SK-N-SH (cell line): Measurements from ENCODE around the gene LTC4S. TPM values are rescaled to one million over a fixed set of nuclear protein-coding genes. Genes with fewer than 3 reads are reported as not detected.

Experiments
- CTCF ChIA-PET: fragments of 300-600, 350-600 bp; formaldehyde crosslinking; extraction: SDS; loops from one replicate; lab custom pipeline; 2021; lab: Yijun Ruan, JAX
- POLR2A ChIA-PET: fragments of 350-600 bp; sonication (Branson Sonifier 250); formaldehyde crosslinking; extraction: SDS; loops from one replicate; lab custom pipeline; 2020; ENCODE audit warnings: antibody characterized with exemption, inconsistent platforms; lab: Yijun Ruan, JAX
- DNase-seq: peaks from one replicate; pipeline ENCODE4 v3.0.0; 2012
- H2AFZ ChIP-seq: fragments of 200-600 bp; sonication (generic); 2 replicates; pipeline ENCODE4 v1.8.1; 2016; ENCODE audit warnings: antibody characterized with exemption, mild to moderate bottlenecking, low read depth
- H3F3A ChIP-seq: fragments of 200-600 bp; sonication (generic); replicated peaks from 2 replicates; pipeline ENCODE3; 2016; ENCODE audit warnings: antibody characterized with exemption, mild to moderate bottlenecking; ENCODE audit not compliant: insufficient read depth
- H3K27ac ChIP-seq, 2 experiments: fragments of 200-500 bp in 1 of 2; fragments of 200-600 bp in 1 of 2; sonication (Bioruptor generic) in 1 of 2; sonication (generic), shearing (Covaris generic) in 1 of 2; 2 replicates each; pipeline versions ENCODE4 v1.5.1 to v1.6.1; 2014 to 2016; ENCODE audit warnings: low read depth in 2 of 2, inconsistent platforms in 1 of 2, low read length in 1 of 2, mild to moderate bottlenecking in 1 of 2, mixed read lengths in 1 of 2
- H3K27me3 ChIP-seq: fragments of 200-600 bp; sonication (generic), shearing (Covaris generic); 2 replicates; pipeline ENCODE4 v1.6.1; 2016; ENCODE audit warnings: mixed run types; ENCODE audit not compliant: insufficient read depth
- H3K36me3 ChIP-seq, 2 experiments: fragments of 200-500 bp in 1 of 2; fragments of 200-600 bp in 1 of 2; sonication (Bioruptor generic) in 1 of 2; sonication (generic) in 1 of 2; replicated peaks in 1 of 2; 2 replicates each; pipeline versions ENCODE3 to v1.5.1; 2014 to 2016; ENCODE audit warnings: low read length in 1 of 2, mild to moderate bottlenecking in 1 of 2; ENCODE audit not compliant: insufficient read depth in 2 of 2, control insufficient read depth in 1 of 2
- H3K4me1 ChIP-seq, 2 experiments: fragments of 200-500 bp in 1 of 2; fragments of 200-600 bp in 1 of 2; sonication (Bioruptor generic) in 1 of 2; sonication (generic), shearing (Covaris generic) in 1 of 2; 2 replicates each; pipeline versions ENCODE4 v1.5.1 to v1.6.1; 2014 to 2016; ENCODE audit warnings: low read depth in 1 of 2, low read length in 1 of 2, mixed run types in 1 of 2; ENCODE audit not compliant: insufficient read depth in 2 of 2, control insufficient read depth in 1 of 2
- H3K4me2 ChIP-seq: fragments of 200-600 bp; sonication (generic), shearing (Covaris generic); 2 replicates; pipeline ENCODE4 v1.6.1; 2017; ENCODE audit warnings: mixed run types
- H3K4me3 ChIP-seq, 2 experiments: fragments of 200-500 bp in 1 of 2; fragments of 200-600 bp in 1 of 2; sonication (Bioruptor generic) in 1 of 2; sonication (generic), shearing (Covaris generic) in 1 of 2; 2 replicates each; pipeline versions ENCODE4 v1.5.1 to v1.8.1; 2014 to 2016; ENCODE audit warnings: low read depth in 2 of 2, inconsistent platforms in 1 of 2, low read length in 1 of 2, mild to moderate bottlenecking in 1 of 2, mixed read lengths in 1 of 2, moderate library complexity in 1 of 2
- H3K79me2 ChIP-seq: fragments of 200-600 bp; sonication (generic); 2 replicates; pipeline ENCODE4 v1.8.1; 2017; ENCODE audit warnings: mild to moderate bottlenecking; ENCODE audit not compliant: insufficient read depth
- H3K9ac ChIP-seq: fragments of 200-600 bp; sonication (generic); 2 replicates; pipeline ENCODE4 v1.6.1; 2017; ENCODE audit warnings: mixed run types
- H3K9me2 ChIP-seq: fragments of 200-600 bp; sonication (generic); 2 replicates; pipeline ENCODE4 v1.6.1; 2017; ENCODE audit warnings: mixed run types
- H3K9me3 ChIP-seq: fragments of 200-600 bp; sonication (generic); 2 replicates; pipeline ENCODE4 v1.6.1; 2017; ENCODE audit warnings: mixed run types, mild to moderate bottlenecking, moderate library complexity
- H4K20me1 ChIP-seq: fragments of 200-600 bp; sonication (generic); 2 replicates; pipeline ENCODE4 v1.6.1; 2017; ENCODE audit warnings: mild to moderate bottlenecking, mixed run types; ENCODE audit not compliant: insufficient read depth
- CTCF ChIP-seq: fragments of 200-600 bp; sonication (generic); IDR thresholded peaks from 2 replicates; pipeline ENCODE4 v1.6.1; 2017; ENCODE audit warnings: antibody characterized with exemption, mild to moderate bottlenecking, moderate library complexity
- GABPA ChIP-seq: IDR thresholded peaks from 2 replicates; pipeline ENCODE4 v1.4.0; 2012; ENCODE audit warnings: low read depth, mild to moderate bottlenecking
- MEF2A ChIP-seq: IDR thresholded peaks from 2 replicates; pipeline ENCODE4 v1.4.0; 2012; ENCODE audit warnings: low read depth, borderline replicate concordance
- POLR2AphosphoS5 ChIP-seq: IDR thresholded peaks from 2 replicates; pipeline ENCODE4 v1.6.1; 2012; ENCODE audit warnings: low read depth, low read length
- SMC3 ChIP-seq: IDR thresholded peaks from 2 replicates; pipeline ENCODE4 v1.6.1; 2012; ENCODE audit warnings: low read depth, low read length, improper control_type of control experiment
- WGBS: methylation state at CpG from one replicate; pipeline ENCODE4 v1.1.6; 2017; ENCODE audit warnings: low lambda C conversion rate; 5-methylcytosine and 5-hydroxymethylcytosine counted together
- polyA plus RNA-seq, 3 experiments: library from polyadenylated mRNA; depleted of rRNA; stranded (reverse); fragments of >200 nt; gene quantifications; 2 replicates each; pipeline ENCODE4 v1.2.3, GENCODE V29; 2012
- TF ChIP-seq, protein P1 (sequence below): IDR thresholded peaks from 2 replicates; pipeline ENCODE4; 2012
- TF ChIP-seq, protein P2 (sequence below): IDR thresholded peaks from 2 replicates; pipeline ENCODE4 v1.6.1; 2012; ENCODE audit warnings: mild to moderate bottlenecking, low read depth, low read length, moderate library complexity
- TF ChIP-seq, protein P3 (sequence below): fragments of 150-350 bp; IDR thresholded peaks from 2 replicates; pipeline ENCODE4 v1.6.1; 2016; ENCODE audit warnings: mild to moderate bottlenecking, low read depth, low read length

The LTC4S gene
- polyA plus RNA-seq, 1 of the 3 experiments (the other 2 are of a cell fraction) = 0.43 TPM

- peaks cover 9% of the 10 kb centered on the region for H3F3A ChIP-seq
- H2AFZ ChIP-seq = no peak overlapping the region
- peak overlapping the region; percentile 20 to 84; a peak in 1 of 4 replicates for H3K27ac ChIP-seq
- H4K20me1 ChIP-seq = peaks cover 37% of the 10 kb centered on the region
- 70% methylated on average over 2 of the region's 9 CpGs for WGBS
- H3K4me1 ChIP-seq = peaks cover 16 to 23% of the 10 kb centered on the region in 2 experiments; a peak in 3 of 4 replicates
- POLR2A ChIA-PET = interaction anchor here (0.9 to 1.3 kb wide), 2 partner anchors 8 to 15 kb away, joined by 3 to 6 read pairs; partner anchors contain the start of gene SQSTM1
- peaks cover 0 to 22% of the 10 kb centered on the region in 2 experiments for H3K36me3 ChIP-seq
- H3K4me3 ChIP-seq = peak overlapping the region; percentile 72 to 88
- H3K9me2 ChIP-seq = no peaks in the 10 kb centered on the region
- TF ChIP-seq, protein P1, sequence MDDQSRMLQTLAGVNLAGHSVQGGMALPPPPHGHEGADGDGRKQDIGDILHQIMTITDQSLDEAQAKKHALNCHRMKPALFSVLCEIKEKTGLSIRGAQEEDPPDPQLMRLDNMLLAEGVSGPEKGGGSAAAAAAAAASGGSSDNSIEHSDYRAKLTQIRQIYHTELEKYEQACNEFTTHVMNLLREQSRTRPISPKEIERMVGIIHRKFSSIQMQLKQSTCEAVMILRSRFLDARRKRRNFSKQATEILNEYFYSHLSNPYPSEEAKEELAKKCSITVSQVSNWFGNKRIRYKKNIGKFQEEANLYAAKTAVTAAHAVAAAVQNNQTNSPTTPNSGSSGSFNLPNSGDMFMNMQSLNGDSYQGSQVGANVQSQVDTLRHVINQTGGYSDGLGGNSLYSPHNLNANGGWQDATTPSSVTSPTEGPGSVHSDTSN = no peak
- TF ChIP-seq MEF2A (no peak), POLR2AphosphoS5 (no peak), GABPA (no peak), SMC3 (no peak), CTCF (no peak)
- TF ChIP-seq, protein P2, sequence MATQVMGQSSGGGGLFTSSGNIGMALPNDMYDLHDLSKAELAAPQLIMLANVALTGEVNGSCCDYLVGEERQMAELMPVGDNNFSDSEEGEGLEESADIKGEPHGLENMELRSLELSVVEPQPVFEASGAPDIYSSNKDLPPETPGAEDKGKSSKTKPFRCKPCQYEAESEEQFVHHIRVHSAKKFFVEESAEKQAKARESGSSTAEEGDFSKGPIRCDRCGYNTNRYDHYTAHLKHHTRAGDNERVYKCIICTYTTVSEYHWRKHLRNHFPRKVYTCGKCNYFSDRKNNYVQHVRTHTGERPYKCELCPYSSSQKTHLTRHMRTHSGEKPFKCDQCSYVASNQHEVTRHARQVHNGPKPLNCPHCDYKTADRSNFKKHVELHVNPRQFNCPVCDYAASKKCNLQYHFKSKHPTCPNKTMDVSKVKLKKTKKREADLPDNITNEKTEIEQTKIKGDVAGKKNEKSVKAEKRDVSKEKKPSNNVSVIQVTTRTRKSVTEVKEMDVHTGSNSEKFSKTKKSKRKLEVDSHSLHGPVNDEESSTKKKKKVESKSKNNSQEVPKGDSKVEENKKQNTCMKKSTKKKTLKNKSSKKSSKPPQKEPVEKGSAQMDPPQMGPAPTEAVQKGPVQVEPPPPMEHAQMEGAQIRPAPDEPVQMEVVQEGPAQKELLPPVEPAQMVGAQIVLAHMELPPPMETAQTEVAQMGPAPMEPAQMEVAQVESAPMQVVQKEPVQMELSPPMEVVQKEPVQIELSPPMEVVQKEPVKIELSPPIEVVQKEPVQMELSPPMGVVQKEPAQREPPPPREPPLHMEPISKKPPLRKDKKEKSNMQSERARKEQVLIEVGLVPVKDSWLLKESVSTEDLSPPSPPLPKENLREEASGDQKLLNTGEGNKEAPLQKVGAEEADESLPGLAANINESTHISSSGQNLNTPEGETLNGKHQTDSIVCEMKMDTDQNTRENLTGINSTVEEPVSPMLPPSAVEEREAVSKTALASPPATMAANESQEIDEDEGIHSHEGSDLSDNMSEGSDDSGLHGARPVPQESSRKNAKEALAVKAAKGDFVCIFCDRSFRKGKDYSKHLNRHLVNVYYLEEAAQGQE = no peak
- TF ChIP-seq, protein P3, sequence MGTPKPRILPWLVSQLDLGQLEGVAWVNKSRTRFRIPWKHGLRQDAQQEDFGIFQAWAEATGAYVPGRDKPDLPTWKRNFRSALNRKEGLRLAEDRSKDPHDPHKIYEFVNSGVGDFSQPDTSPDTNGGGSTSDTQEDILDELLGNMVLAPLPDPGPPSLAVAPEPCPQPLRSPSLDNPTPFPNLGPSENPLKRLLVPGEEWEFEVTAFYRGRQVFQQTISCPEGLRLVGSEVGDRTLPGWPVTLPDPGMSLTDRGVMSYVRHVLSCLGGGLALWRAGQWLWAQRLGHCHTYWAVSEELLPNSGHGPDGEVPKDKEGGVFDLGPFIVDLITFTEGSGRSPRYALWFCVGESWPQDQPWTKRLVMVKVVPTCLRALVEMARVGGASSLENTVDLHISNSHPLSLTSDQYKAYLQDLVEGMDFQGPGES = no peak
- TF ChIP-seq, all 33 proteins: peak for 0
- no peaks in the 10 kb centered on the region for H3K9me3 ChIP-seq
- peak overlapping the region; percentile 72 for H3K9ac ChIP-seq
- DNase-seq = peak; percentile 46
- H3K79me2 ChIP-seq = peaks cover 76% of the 10 kb centered on the region
- H3K27me3 ChIP-seq = no peaks in the 10 kb centered on the region
- CTCF ChIA-PET = interaction anchor here (1.2 to 3.7 kb wide), 2 partner anchors 9 to 17 kb away, joined by 3 to 24 read pairs; no protein-coding TSS in a partner anchor
- H3K4me2 ChIP-seq = peak overlapping the region; percentile 99
These were observed 11.3 kb downstream of the LTC4S start for GRCh38 chr5:179805070-179805528.
